HEK293 (cell line): Measurements from ENCODE around the gene IRX3.

Experiments used
- CTCF ChIP-seq: fragments of 450-650 bp; formaldehyde crosslinking; IDR thresholded peaks from 2 replicates; pipeline ENCODE4 v1.5.1; 2016; ENCODE audit warnings: missing biosample characterization, missing genetic modification characterization
- HOXC10 ChIP-seq: sonication (generic); formaldehyde crosslinking; IDR thresholded peaks from 2 replicates; pipeline ENCODE4 v1.8.1; 2023; ENCODE audit warnings: mild to moderate bottlenecking, missing genetic modification reagents
- KLF8 ChIP-seq: fragments of 450-650 bp; formaldehyde crosslinking; IDR thresholded peaks from 2 replicates; pipeline ENCODE4 v1.5.1; 2016; ENCODE audit warnings: missing biosample characterization, missing genetic modification characterization
- KLF9 ChIP-seq: fragments of 450-650 bp; formaldehyde crosslinking; IDR thresholded peaks from 2 replicates; pipeline ENCODE4 v1.5.1; 2016; ENCODE audit warnings: missing biosample characterization, missing genetic modification characterization, low read depth
- MZF1 ChIP-seq: fragments of 450-650 bp; formaldehyde crosslinking; IDR thresholded peaks from 2 replicates; pipeline ENCODE4 v1.5.1; 2017; ENCODE audit warnings: missing biosample characterization, missing genetic modification characterization, borderline replicate concordance
- OVOL3 ChIP-seq: fragments of 450-650 bp; formaldehyde crosslinking; IDR thresholded peaks from 2 replicates; pipeline ENCODE4 v1.5.1; 2016; ENCODE audit warnings: missing biosample characterization, missing genetic modification characterization
- PRDM10 ChIP-seq: fragments of 450-650 bp; formaldehyde crosslinking; IDR thresholded peaks from 2 replicates; pipeline ENCODE4 v1.5.1; 2016; ENCODE audit warnings: missing biosample characterization, missing genetic modification characterization
- SALL2 ChIP-seq: fragments of 450-650 bp; formaldehyde crosslinking; IDR thresholded peaks from 2 replicates; pipeline ENCODE4 v1.5.0; 2017; ENCODE audit warnings: missing biosample characterization, mild to moderate bottlenecking, missing genetic modification characterization, borderline replicate concordance
- WT1 ChIP-seq: fragments of 450-650 bp; formaldehyde crosslinking; IDR thresholded peaks from 2 replicates; pipeline ENCODE4 v1.5.1; 2016; ENCODE audit warnings: missing biosample characterization, missing genetic modification characterization
- ZIC2 ChIP-seq: fragments of 450-650 bp; formaldehyde crosslinking; IDR thresholded peaks from 2 replicates; pipeline ENCODE4 v1.5.1; 2016; ENCODE audit warnings: missing biosample characterization, missing genetic modification characterization
- ZNF19 ChIP-seq: fragments of 450-650 bp; formaldehyde crosslinking; IDR thresholded peaks from 2 replicates; pipeline ENCODE4; 2016; ENCODE audit warnings: missing biosample characterization, missing genetic modification characterization, low read depth
- ZNF266 ChIP-seq: fragments of 450-650 bp; formaldehyde crosslinking; IDR thresholded peaks from 2 replicates; pipeline ENCODE4 v1.5.1; 2016; ENCODE audit warnings: missing biosample characterization, missing genetic modification characterization, low read depth
- ZNF274 ChIP-seq, 2 experiments: fragments of 200-500 bp in 1 of 2; fragments of 450-650 bp in 1 of 2; sonication (Bioruptor generic) in 1 of 2; formaldehyde crosslinking in 1 of 2; IDR thresholded peaks; 2 replicates each; pipeline versions ENCODE4 v1.5.1 to v1.6.1; 2014 to 2016; ENCODE audit warnings: borderline replicate concordance in 1 of 2, inconsistent platforms in 1 of 2, low read length in 1 of 2, missing biosample characterization in 1 of 2, missing genetic modification characterization in 1 of 2
- ZNF311 ChIP-seq: fragments of 450-650 bp; formaldehyde crosslinking; IDR thresholded peaks from 2 replicates; pipeline ENCODE4 v1.5.1; 2017; ENCODE audit warnings: missing biosample characterization, missing genetic modification characterization, borderline replicate concordance
- ZNF394 ChIP-seq: fragments of 450-650 bp; formaldehyde crosslinking; IDR thresholded peaks from 2 replicates; pipeline ENCODE4 v1.5.1; 2016; ENCODE audit warnings: missing biosample characterization, missing genetic modification characterization, mild to moderate bottlenecking, moderate library complexity, borderline replicate concordance
- ZNF548 ChIP-seq: fragments of 450-650 bp; formaldehyde crosslinking; IDR thresholded peaks from 2 replicates; pipeline ENCODE4 v1.5.1; 2016; ENCODE audit warnings: missing biosample characterization, missing genetic modification characterization
- ZNF560 ChIP-seq: fragments of 450-650 bp; formaldehyde crosslinking; IDR thresholded peaks from 2 replicates; pipeline ENCODE4 v1.5.1; 2017; ENCODE audit warnings: missing biosample characterization, missing genetic modification characterization, borderline replicate concordance
- ZNF585B ChIP-seq: fragments of 450-650 bp; formaldehyde crosslinking; IDR thresholded peaks from 2 replicates; pipeline ENCODE4 v1.5.1; 2016; ENCODE audit warnings: missing biosample characterization, missing genetic modification characterization
- ZNF629 ChIP-seq: fragments of 450-650 bp; formaldehyde crosslinking; IDR thresholded peaks from 2 replicates; pipeline ENCODE4 v1.5.1; 2017; ENCODE audit warnings: missing biosample characterization, missing genetic modification characterization
- ZNF664 ChIP-seq: fragments of 450-650 bp; formaldehyde crosslinking; IDR thresholded peaks from 2 replicates; pipeline ENCODE4 v1.5.1; 2016; ENCODE audit warnings: missing biosample characterization, missing genetic modification characterization
- ZNF747 ChIP-seq: fragments of 450-650 bp; formaldehyde crosslinking; IDR thresholded peaks from 2 replicates; pipeline ENCODE4 v1.5.1; 2016; ENCODE audit warnings: missing biosample characterization, missing genetic modification characterization
- TF ChIP-seq, protein P1 (sequence below): fragments of 450-650 bp; IDR thresholded peaks from 2 replicates; pipeline ENCODE4 v1.5.1; 2018; ENCODE audit warnings: missing biosample characterization, mild to moderate bottlenecking, missing genetic modification characterization
- TF ChIP-seq, protein P2 (sequence below): fragments of 450-650 bp; formaldehyde crosslinking; IDR thresholded peaks from 2 replicates; pipeline ENCODE4 v1.5.1; 2016; ENCODE audit warnings: missing biosample characterization, missing genetic modification characterization, low read depth
- TF ChIP-seq, protein P3 (sequence below): fragments of 450-650 bp; formaldehyde crosslinking; IDR thresholded peaks from 2 replicates; pipeline ENCODE4 v1.5.1; 2017; ENCODE audit warnings: missing biosample characterization, missing genetic modification characterization
- TF ChIP-seq, protein P4 (sequence below): fragments of 450-650 bp; formaldehyde crosslinking; IDR thresholded peaks from 2 replicates; pipeline ENCODE4 v1.5.1; 2016; ENCODE audit warnings: missing biosample characterization, missing genetic modification characterization

The IRX3 gene

GRCh38 chr16:54286366-54287130, at the start of gene IRX3 (continued):
- TF ChIP-seq KLF9 (peak; percentile 91), ZNF560 (no peak), ZNF585B (no peak), HOXC10 (no peak), ZNF747 (tag by site-specific recombination) (no peak), PRDM10 (tag by site-specific recombination) (peak; percentile 94), MZF1 (tag by site-specific recombination) (peak; percentile 86), CTCF (tag by site-specific recombination) (peak; percentile 62), ZIC2 (tag by site-specific recombination) (peak; percentile 78), ZNF664 (tag by site-specific recombination) (0 out of 2 replicates have a peak, but pooled peaks have one; percentile 37), ZNF548 (tag by site-specific recombination) (no peak), ZNF311 (tag by site-specific recombination) (no peak), ZNF394 (tag by site-specific recombination) (0 out of 2 replicates have a peak, but pooled peaks have one; percentile 18), ZNF266 (tag by site-specific recombination) (no peak), OVOL3 (tag by site-specific recombination) (peak; percentile 50; the same call in 1 of the 2 replicates), ZNF274 (IDR thresholded peaks at IDR 0.05; ENCODE audit: low read length) (no peak), ZNF274 (tag by site-specific recombination; IDR thresholded peaks at IDR 0.05; ENCODE audit: borderline replicate concordance) (no peak), WT1 (tag by site-specific recombination) (peak; percentile 70), SALL2 (tag by site-specific recombination) (no peak), ZNF19 (tag by site-specific recombination) (no peak), KLF8 (tag by site-specific recombination) (peak; percentile 91), ZNF629 (tag by site-specific recombination) (peak; percentile 58)
- TF ChIP-seq, protein P1, sequence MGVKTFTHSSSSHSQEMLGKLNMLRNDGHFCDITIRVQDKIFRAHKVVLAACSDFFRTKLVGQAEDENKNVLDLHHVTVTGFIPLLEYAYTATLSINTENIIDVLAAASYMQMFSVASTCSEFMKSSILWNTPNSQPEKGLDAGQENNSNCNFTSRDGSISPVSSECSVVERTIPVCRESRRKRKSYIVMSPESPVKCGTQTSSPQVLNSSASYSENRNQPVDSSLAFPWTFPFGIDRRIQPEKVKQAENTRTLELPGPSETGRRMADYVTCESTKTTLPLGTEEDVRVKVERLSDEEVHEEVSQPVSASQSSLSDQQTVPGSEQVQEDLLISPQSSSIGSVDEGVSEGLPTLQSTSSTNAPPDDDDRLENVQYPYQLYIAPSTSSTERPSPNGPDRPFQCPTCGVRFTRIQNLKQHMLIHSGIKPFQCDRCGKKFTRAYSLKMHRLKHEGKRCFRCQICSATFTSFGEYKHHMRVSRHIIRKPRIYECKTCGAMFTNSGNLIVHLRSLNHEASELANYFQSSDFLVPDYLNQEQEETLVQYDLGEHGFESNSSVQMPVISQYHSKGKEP (tag by site-specific recombination), result no peak
- TF ChIP-seq, protein P2, sequence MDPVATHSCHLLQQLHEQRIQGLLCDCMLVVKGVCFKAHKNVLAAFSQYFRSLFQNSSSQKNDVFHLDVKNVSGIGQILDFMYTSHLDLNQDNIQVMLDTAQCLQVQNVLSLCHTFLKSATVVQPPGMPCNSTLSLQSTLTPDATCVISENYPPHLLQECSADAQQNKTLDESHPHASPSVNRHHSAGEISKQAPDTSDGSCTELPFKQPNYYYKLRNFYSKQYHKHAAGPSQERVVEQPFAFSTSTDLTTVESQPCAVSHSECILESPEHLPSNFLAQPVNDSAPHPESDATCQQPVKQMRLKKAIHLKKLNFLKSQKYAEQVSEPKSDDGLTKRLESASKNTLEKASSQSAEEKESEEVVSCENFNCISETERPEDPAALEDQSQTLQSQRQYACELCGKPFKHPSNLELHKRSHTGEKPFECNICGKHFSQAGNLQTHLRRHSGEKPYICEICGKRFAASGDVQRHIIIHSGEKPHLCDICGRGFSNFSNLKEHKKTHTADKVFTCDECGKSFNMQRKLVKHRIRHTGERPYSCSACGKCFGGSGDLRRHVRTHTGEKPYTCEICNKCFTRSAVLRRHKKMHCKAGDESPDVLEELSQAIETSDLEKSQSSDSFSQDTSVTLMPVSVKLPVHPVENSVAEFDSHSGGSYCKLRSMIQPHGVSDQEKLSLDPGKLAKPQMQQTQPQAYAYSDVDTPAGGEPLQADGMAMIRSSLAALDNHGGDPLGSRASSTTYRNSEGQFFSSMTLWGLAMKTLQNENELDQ, result no peak
- TF ChIP-seq, protein P3, sequence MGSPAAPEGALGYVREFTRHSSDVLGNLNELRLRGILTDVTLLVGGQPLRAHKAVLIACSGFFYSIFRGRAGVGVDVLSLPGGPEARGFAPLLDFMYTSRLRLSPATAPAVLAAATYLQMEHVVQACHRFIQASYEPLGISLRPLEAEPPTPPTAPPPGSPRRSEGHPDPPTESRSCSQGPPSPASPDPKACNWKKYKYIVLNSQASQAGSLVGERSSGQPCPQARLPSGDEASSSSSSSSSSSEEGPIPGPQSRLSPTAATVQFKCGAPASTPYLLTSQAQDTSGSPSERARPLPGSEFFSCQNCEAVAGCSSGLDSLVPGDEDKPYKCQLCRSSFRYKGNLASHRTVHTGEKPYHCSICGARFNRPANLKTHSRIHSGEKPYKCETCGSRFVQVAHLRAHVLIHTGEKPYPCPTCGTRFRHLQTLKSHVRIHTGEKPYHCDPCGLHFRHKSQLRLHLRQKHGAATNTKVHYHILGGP (tag by site-specific recombination), result no peak
- TF ChIP-seq, protein P4, sequence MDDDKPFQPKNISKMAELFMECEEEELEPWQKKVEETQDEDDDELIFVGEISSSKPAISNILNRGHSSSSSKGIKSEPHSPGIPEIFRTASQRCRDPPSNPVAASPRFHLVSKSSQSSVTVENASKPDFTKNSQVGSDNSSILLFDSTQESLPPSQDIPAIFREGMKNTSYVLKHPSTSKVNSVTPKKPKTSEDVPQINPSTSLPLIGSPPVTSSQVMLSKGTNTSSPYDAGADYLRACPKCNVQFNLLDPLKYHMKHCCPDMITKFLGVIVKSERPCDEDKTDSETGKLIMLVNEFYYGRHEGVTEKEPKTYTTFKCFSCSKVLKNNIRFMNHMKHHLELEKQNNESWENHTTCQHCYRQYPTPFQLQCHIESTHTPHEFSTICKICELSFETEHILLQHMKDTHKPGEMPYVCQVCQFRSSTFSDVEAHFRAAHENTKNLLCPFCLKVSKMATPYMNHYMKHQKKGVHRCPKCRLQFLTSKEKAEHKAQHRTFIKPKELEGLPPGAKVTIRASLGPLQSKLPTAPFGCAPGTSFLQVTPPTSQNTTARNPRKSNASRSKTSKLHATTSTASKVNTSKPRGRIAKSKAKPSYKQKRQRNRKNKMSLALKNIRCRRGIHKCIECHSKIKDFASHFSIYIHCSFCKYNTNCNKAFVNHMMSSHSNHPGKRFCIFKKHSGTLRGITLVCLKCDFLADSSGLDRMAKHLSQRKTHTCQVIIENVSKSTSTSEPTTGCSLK (tag by site-specific recombination), result no peak
